GM18507 (cell line): ENCODE measurements around the gene ARL5A.

Source experiments
- DNase-seq: peaks from one replicate; pipeline ENCODE4 v3.0.0; 2011; ENCODE audit warnings: low read depth; ENCODE audit not compliant: insufficient read length; ENCODE audit errors: extremely low spot score
- FAIRE-seq: peaks from 2 replicates; lab custom pipeline; 2011; peaks lifted over from hg19 to GRCh38; lab: Jason Lieb, UNC

Gene ARL5A

GRCh38 chr2:151775057-151775740 lies 53.0 kb downstream of the ARL5A start:
- FAIRE-seq: no peak

DNA sequence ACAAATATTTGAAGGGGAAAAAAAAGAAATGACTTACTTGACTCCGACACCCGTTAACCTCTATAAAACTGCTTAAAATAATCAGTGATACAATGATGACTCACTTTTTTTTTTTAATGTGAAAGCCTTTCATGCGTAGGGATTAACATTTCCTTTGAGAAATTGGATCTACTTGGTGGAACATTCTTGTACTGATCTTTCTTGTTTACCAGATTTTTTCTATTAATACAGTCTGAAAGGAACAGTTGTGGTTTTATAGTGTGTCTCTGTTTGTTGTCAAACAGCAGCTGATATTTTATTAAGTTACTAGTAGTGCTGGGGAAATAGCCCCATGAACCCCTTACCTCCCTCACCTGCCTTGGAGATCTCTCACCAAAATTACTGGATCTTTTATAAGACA lies 53.7 kb downstream of the ARL5A start:
- no peak for DNase-seq
- FAIRE-seq: no peak

More at GRCh38 chr2:151775057-151775740, 53.0 kb downstream of the ARL5A start:
- no peak for DNase-seq

- FAIRE-seq (peak; percentile 93), DNase-seq (peak; percentile 50)
These were observed 56.4 kb downstream of the ARL5A start for GRCh38 chr2:151771599-151772358.

DNA sequence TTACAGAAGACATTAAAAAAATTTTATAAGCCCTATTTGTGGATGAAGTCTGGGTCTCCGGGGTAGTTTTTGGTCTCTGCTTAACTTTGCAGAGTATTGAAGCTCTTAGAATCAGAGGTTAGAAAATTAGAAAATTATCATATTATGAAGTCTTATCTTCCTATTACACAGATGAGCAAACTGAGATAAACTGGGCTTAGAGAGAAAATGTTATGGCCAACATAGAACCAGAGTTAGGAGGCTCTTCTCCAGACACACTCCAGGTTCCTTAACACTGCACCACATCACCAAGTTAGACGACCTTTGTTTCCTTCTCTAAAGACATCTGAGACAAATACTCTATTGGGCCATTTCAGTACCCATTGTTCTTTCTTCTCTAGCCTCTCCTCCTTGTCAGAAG lies 57.2 kb downstream of the ARL5A start:
- no peak for DNase-seq
- peak; percentile 58 for FAIRE-seq

GRCh38 chr2:151769606-151770005 lies 58.6 kb downstream of the ARL5A start:
- no peak for DNase-seq
- no peak for FAIRE-seq

- no peak for DNase-seq
- no peak for FAIRE-seq
These were observed 60.7 kb downstream of the ARL5A start for GRCh38 chr2:151767536-151767935.

GRCh38 chr2:151766437-151767153 lies 61.6 kb downstream of the ARL5A start:
- no peak for DNase-seq
- FAIRE-seq: peak; percentile 60

GRCh38 chr2:151765760-151766410 lies 62.3 kb downstream of the ARL5A start:
- FAIRE-seq (peak; percentile 57), DNase-seq (no peak)

- FAIRE-seq: no peak
- no peak for DNase-seq
These were observed 65.5 kb downstream of the ARL5A start for GRCh38 chr2:151762694-151763093.

- DNase-seq (no peak), FAIRE-seq (no peak)
These were observed 66.5 kb downstream of the ARL5A start for GRCh38 chr2:151761687-151762086.

- DNase-seq: no peak
- FAIRE-seq: no peak
These were observed 67.0 kb downstream of the ARL5A start for GRCh38 chr2:151761193-151761592.

DNA sequence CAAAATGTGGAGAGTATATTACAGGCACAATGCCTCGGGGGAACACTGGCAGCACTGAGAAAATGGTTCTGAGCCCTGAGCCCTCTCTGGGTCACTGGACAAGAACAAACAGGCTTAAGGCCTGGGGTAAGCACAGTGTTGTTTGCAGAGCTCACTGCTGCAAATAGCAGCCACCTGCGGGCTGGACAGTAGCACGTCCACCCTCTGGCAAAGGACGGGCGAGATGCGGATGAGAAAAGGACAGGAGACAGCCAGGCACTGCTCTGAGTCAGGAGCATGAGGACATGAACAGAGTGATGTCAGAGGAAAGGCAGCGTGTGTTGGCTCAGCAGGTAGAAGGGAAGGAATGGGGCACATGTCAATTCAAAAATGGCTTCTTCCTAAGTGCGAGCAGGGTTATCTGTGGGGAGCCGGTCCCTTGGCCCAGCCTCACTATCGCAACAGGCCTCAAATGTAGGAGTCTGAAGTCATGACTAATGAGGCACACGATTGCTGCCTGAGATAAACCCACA lies 68.0 kb downstream of the ARL5A start:
- DNase-seq (no peak), FAIRE-seq (no peak)

DNA sequence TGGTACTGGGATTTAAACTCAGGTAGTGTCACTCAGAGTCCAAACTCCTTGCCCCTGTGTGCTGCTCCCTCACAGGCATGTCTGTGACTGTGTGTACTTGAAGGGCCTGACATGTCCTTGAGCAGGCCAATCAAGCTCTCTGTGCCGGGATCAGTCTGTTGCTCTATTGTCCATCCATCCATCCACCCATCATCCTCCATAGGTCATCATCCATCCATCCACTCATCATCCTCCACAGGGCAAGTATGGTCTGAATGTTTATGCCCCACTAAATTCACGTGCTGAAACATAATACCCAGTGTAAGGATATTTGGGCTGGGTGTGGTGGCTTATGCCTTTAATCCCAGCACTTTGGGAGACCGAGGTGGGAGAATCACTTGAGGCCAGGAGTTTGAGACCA lies 69.5 kb downstream of the ARL5A start:
- DNase-seq (no peak), FAIRE-seq (no peak)

- DNase-seq (no peak), FAIRE-seq (no peak)
These were observed 70.4 kb downstream of the ARL5A start for GRCh38 chr2:151757861-151758260.

DNA sequence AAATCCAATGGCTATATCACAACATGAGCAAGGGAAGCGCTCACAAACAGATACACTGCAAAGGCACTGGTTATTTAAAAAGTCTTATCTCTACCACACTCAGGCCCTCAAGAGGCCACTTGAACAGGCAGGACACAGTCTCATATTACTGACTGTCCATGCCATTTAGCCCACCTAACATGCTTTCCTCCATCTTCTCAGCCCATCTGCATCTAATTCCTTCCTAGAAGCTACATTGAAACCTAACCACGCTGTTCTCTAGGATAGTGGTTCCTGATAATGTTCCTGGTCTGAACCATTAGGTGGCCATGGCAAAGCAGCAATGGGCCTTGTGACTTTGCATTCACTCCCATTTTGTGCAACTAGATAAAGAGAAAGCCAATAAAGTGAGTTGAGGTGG lies 71.4 kb downstream of the ARL5A start:
- DNase-seq (no peak), FAIRE-seq (no peak)

GRCh38 chr2:151754253-151754897 lies 73.8 kb downstream of the ARL5A start:
- FAIRE-seq (no peak), DNase-seq (no peak)

GRCh38 chr2:151753540-151753939 lies 74.7 kb downstream of the ARL5A start:
- DNase-seq (no peak), FAIRE-seq (no peak)
